C4-2B (cell line): Measurements from ENCODE around the gene MAOB.

Source experiments
- H3K27ac ChIP-seq: fragments of 450-650 bp; 2 replicates; pipeline ENCODE4 v1.5.1; 2017
- ZFX ChIP-seq: fragments of 450-650 bp; IDR thresholded peaks from 2 replicates; pipeline ENCODE4 v1.6.1; 2017
- TF ChIP-seq, protein P1 (sequence below): fragments of 450-650 bp; conservative IDR thresholded peaks from 2 replicates; pipeline ENCODE4 v1.5.1; 2017; ENCODE audit warnings: mild to moderate bottlenecking

MAOB gene

GRCh38 chrX:43836435-43837184, 45.6 kb downstream of the MAOB start:
- TF ChIP-seq, protein P1, sequence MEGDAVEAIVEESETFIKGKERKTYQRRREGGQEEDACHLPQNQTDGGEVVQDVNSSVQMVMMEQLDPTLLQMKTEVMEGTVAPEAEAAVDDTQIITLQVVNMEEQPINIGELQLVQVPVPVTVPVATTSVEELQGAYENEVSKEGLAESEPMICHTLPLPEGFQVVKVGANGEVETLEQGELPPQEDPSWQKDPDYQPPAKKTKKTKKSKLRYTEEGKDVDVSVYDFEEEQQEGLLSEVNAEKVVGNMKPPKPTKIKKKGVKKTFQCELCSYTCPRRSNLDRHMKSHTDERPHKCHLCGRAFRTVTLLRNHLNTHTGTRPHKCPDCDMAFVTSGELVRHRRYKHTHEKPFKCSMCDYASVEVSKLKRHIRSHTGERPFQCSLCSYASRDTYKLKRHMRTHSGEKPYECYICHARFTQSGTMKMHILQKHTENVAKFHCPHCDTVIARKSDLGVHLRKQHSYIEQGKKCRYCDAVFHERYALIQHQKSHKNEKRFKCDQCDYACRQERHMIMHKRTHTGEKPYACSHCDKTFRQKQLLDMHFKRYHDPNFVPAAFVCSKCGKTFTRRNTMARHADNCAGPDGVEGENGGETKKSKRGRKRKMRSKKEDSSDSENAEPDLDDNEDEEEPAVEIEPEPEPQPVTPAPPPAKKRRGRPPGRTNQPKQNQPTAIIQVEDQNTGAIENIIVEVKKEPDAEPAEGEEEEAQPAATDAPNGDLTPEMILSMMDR: peak; percentile 76
- no peak for TF ChIP-seq ZFX
- no peak overlapping the region for H3K27ac ChIP-seq

DNA sequence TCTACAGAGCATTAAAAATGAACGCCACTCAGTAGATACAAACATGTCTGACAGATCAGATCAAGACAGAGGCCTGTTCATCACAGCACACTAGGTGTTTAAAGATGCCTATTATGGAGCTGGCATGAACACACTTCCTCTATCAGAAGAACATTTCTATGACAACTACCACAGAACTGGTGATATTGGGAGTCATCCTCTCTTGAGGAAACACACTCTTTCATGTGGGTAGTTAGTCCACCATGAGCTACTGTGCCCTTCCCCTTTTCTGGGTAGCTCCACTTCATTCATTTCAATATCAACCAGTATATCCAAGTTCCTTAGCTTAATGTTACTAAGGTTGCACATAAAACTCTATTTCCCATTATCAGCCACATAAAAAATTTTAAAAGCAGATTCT, 46.7 kb downstream of the MAOB start:
- no peak overlapping the region for H3K27ac ChIP-seq
- no peak for TF ChIP-seq ZFX
- TF ChIP-seq, protein P1: no peak

DNA sequence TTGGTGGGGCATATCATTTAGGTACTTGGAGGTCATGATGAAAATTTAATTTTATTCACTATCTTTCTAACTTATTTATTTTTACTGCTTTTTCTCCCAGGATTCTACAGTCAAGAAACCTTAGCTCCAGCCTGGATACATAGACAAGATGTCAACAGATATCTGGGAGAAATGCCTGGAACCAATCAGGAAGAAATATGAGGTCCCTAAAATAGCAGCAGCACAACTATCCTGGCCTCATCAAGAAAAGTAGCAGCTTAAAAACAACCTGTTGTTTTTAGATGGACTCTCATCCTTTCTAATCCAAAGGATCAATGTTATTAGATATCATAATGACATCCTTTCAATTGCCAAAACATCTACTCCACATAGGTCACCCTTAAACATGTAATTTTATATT, 54.5 kb downstream of the MAOB start:
- no peak for TF ChIP-seq ZFX
- TF ChIP-seq, protein P1: no peak
- no peak overlapping the region for H3K27ac ChIP-seq

DNA sequence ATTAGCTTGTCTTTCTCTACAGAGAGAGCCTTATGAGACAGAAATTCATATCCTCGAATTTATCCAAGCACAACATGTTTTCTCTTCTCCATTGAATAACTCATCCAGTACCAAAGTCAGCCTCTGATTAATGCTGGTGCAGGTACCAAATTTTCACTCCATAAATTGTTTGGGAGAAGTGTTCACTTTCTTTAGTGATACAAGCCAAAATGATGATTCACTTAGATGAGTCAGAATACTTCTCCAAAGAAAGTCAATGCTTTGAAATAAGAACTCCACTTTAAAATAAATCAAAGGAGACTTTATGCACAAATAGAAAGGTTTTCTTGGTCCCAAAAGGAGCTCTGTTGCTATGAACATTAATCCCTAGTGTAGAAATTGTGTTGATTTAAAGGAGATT, 60.2 kb downstream of the MAOB start:
- H3K27ac ChIP-seq: no peak overlapping the region
- TF ChIP-seq, protein P1: no peak
- TF ChIP-seq ZFX: no peak

- TF ChIP-seq, protein P1: no peak
- TF ChIP-seq ZFX: no peak
Measured at GRCh38 chrX:43817444-43817843, 64.8 kb downstream of the MAOB start.

GRCh38 chrX:43815209-43815608, 67.0 kb downstream of the MAOB start:
- H3K27ac ChIP-seq: no peak overlapping the region
- no peak for TF ChIP-seq ZFX
- TF ChIP-seq, protein P1: no peak

More at GRCh38 chrX:43817444-43817843, 64.8 kb downstream of the MAOB start:
- H3K27ac ChIP-seq: no peak overlapping the region

DNA sequence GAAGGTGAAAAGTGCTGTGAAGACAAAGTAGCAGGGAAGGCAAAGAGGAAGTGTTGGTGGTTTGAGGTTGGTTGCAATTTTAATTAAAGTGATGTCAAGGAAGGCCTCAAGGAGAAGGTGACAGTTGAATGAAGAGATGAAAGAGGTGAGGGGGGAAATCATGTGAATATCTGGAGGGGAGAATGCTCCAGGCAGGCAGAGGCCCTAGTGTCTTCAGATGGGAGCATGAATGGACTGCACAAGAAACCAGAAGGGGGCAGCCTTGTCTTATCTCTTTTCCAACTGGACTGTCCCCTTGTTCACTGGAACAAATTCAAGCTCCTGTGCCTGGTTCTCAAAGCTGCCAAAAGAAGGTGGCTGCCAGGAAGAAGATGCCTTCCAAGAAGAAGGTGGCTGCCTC, 68.4 kb downstream of the MAOB start:
- no peak for TF ChIP-seq ZFX
- TF ChIP-seq, protein P1: peak; percentile 52

More for the DNA sequence above, 68.4 kb downstream of the MAOB start:
- H3K27ac ChIP-seq: no peak overlapping the region
